EH (cell line): ENCODE data around the gene B3GALT6.

Source experiments
- DNase-seq: peaks from one replicate; pipeline ENCODE4 v3.0.0-alpha.2; 2015; ENCODE audit warnings: low read depth

Gene B3GALT6

GRCh38 chr1:1232796-1233566 lies 944 bp downstream of the B3GALT6 start:
- DNase-seq = no peak

- no peak for DNase-seq
Observed at GRCh38 chr1:1233567-1233892, 1.5 kb downstream of the B3GALT6 start.

- no peak for DNase-seq
Observed at GRCh38 chr1:1234180-1234808, 2.3 kb downstream of the B3GALT6 start.

- DNase-seq = no peak
Observed at GRCh38 chr1:1235016-1235744, 3.1 kb downstream of the B3GALT6 start.

GRCh38 chr1:1236176-1236763 lies 4.2 kb downstream of the B3GALT6 start:
- DNase-seq = no peak

- DNase-seq = no peak
Observed at GRCh38 chr1:1236945-1237873, 5.2 kb downstream of the B3GALT6 start.

- no peak for DNase-seq
Observed at GRCh38 chr1:1237874-1238701, 6.1 kb downstream of the B3GALT6 start.

GRCh38 chr1:1238702-1239178 lies 6.7 kb downstream of the B3GALT6 start:
- DNase-seq = no peak

- DNase-seq = no peak
Observed at GRCh38 chr1:1239227-1239613, 7.2 kb downstream of the B3GALT6 start.

GRCh38 chr1:1239614-1240347 lies 7.7 kb downstream of the B3GALT6 start:
- no peak for DNase-seq

- DNase-seq = no peak
Observed at GRCh38 chr1:1240348-1240732, 8.3 kb downstream of the B3GALT6 start.

GRCh38 chr1:1240822-1241587 lies 9.0 kb downstream of the B3GALT6 start:
- peak; percentile 31 for DNase-seq

GRCh38 chr1:1241588-1242219 lies 9.7 kb downstream of the B3GALT6 start:
- DNase-seq = no peak

GRCh38 chr1:1242461-1243265 lies 10.6 kb downstream of the B3GALT6 start:
- DNase-seq = no peak

GRCh38 chr1:1243266-1243660 lies 11.2 kb downstream of the B3GALT6 start:
- DNase-seq = no peak

- DNase-seq = no peak
Observed at GRCh38 chr1:1243807-1244191, 11.8 kb downstream of the B3GALT6 start.

GRCh38 chr1:1244192-1244811 lies 12.3 kb downstream of the B3GALT6 start:
- DNase-seq = no peak
